HuH-7 (cell line): ENCODE data around the gene CREBRF.
A peak's percentile ranks its signal among the peaks of the same experiment; 100 is the strongest.

Experiments used
- DNase-seq: peaks from one replicate; pipeline ENCODE4 v3.0.0; 2011; ENCODE audit warnings: low spot score

CREBRF gene

GRCh38 chr5:173158366-173158765 is 102.2 kb downstream of the CREBRF start:
- DNase-seq, result no peak

GRCh38 chr5:173159256-173159655 is 103.1 kb downstream of the CREBRF start:
- no peak for DNase-seq

- no peak for DNase-seq
Measured at GRCh38 chr5:173161148-173161547, 105.0 kb downstream of the CREBRF start.

GRCh38 chr5:173163219-173163618 is 107.1 kb downstream of the CREBRF start:
- no peak for DNase-seq

- peak; percentile 20 for DNase-seq
Measured at GRCh38 chr5:173165177-173166016, 109.2 kb downstream of the CREBRF start.

- DNase-seq, result no peak
Measured at GRCh38 chr5:173172166-173172565, 116.0 kb downstream of the CREBRF start.

- no peak for DNase-seq
Measured at GRCh38 chr5:173175523-173175922, 119.4 kb downstream of the CREBRF start.

- DNase-seq, result no peak
Measured at GRCh38 chr5:173178369-173178910, 122.3 kb downstream of the CREBRF start.

- DNase-seq, result no peak
Measured at GRCh38 chr5:173180331-173180730, 124.2 kb downstream of the CREBRF start.

- no peak for DNase-seq
Measured at GRCh38 chr5:173187054-173187743, 131.0 kb downstream of the CREBRF start.

GRCh38 chr5:173188280-173188679 is 132.1 kb downstream of the CREBRF start:
- DNase-seq, result no peak
